DOHH2 (cell line): ENCODE data around the gene BICDL2.

ENCODE experiments used
- H3F3A ChIP-seq: fragments of 200-600 bp; sonication (generic), shearing (Covaris generic); 2 replicates; pipeline ENCODE4 v1.6.0; 2016; ENCODE audit warnings: antibody characterized with exemption, mild to moderate bottlenecking; ENCODE audit not compliant: control insufficient read depth, insufficient read depth
- H3K27ac ChIP-seq: fragments of 200-600 bp; sonication (generic); 2 replicates; pipeline ENCODE4 v1.5.1; 2014; ENCODE audit warnings: low read depth, mild to moderate bottlenecking, low read length, moderate library complexity
- H3K27me3 ChIP-seq: fragments of 200-600 bp; sonication (generic); 2 replicates; pipeline ENCODE4 v1.6.1; 2014; ENCODE audit warnings: mild to moderate bottlenecking, low read length, mixed read lengths; ENCODE audit not compliant: control insufficient read depth
- H3K36me3 ChIP-seq: fragments of 200-600 bp; sonication (generic); 2 replicates; pipeline ENCODE4 v1.6.1; 2014; ENCODE audit warnings: mild to moderate bottlenecking, low read length, moderate library complexity, mixed read lengths; ENCODE audit not compliant: control insufficient read depth
- H3K4me1 ChIP-seq: fragments of 200-600 bp; sonication (generic); 2 replicates; pipeline ENCODE4 v1.6.1; 2014; ENCODE audit warnings: mild to moderate bottlenecking, low read length, mixed read lengths; ENCODE audit not compliant: control insufficient read depth
- H3K4me2 ChIP-seq: fragments of 200-600 bp; sonication (generic); 2 replicates; pipeline ENCODE4 v1.6.0; 2014; ENCODE audit warnings: mild to moderate bottlenecking, low read length, moderate library complexity
- H3K4me3 ChIP-seq: fragments of 200-600 bp; sonication (generic); 2 replicates; pipeline ENCODE4 v1.5.1; 2014; ENCODE audit warnings: mild to moderate bottlenecking, low read length, mixed read lengths
- H3K79me2 ChIP-seq: fragments of 200-600 bp; sonication (generic); 2 replicates; pipeline ENCODE4 v1.6.1; 2014; ENCODE audit warnings: mild to moderate bottlenecking, low read length, mixed read lengths; ENCODE audit not compliant: control insufficient read depth
- H3K9me2 ChIP-seq: fragments of 200-600 bp; sonication (generic); replicated peaks from 2 replicates; pipeline ENCODE4 v1.6.1; 2014; ENCODE audit warnings: mild to moderate bottlenecking, low read length, mixed read lengths; ENCODE audit not compliant: control insufficient read depth
- H3K9me3 ChIP-seq: fragments of 200-600 bp; sonication (generic); 2 replicates; pipeline ENCODE4 v1.6.1; 2014; ENCODE audit warnings: antibody characterized with exemption, low read length, mixed read lengths; ENCODE audit not compliant: control insufficient read depth, insufficient read depth
- H4K20me1 ChIP-seq: fragments of 200-600 bp; sonication (generic); 2 replicates; pipeline ENCODE4 v1.6.0; 2014; ENCODE audit warnings: low read depth, mild to moderate bottlenecking, antibody characterized with exemption, low read length, moderate library complexity; ENCODE audit not compliant: control insufficient read depth, insufficient read depth
- EZH2phosphoT487 ChIP-seq: fragments of 200-600 bp; sonication (generic); IDR thresholded peaks from 2 replicates; pipeline ENCODE4 v1.6.1; 2017; ENCODE audit warnings: borderline replicate concordance, mild to moderate bottlenecking, antibody characterized with exemption, low read length, moderate library complexity, mixed read lengths
- TF ChIP-seq, protein P1 (sequence below): fragments of 200-600 bp; sonication (generic); IDR thresholded peaks from one replicate; pipeline ENCODE4 v1.5.1; 2014; ENCODE audit warnings: antibody characterized with exemption, mild to moderate bottlenecking, low read depth, low read length; ENCODE audit not compliant: poor library complexity, severe bottlenecking

Gene BICDL2

GRCh38 chr16:2981177-2981898 lies 55.4 kb downstream of the BICDL2 start:
- peak overlapping the region; percentile 74 for H3K27ac ChIP-seq
- H4K20me1 ChIP-seq = peaks cover 6% of the 10 kb centered on the region; the same call in 1 of the 2 replicates
- peak overlapping the region; percentile 97 for H3K4me2 ChIP-seq
- peak overlapping the region; percentile 99 for H3K4me3 ChIP-seq
- H3F3A ChIP-seq = peaks cover 6% of the 10 kb centered on the region
- no peaks in the 10 kb centered on the region for H3K9me3 ChIP-seq
- no peak for TF ChIP-seq EZH2phosphoT487
- TF ChIP-seq, protein P1, sequence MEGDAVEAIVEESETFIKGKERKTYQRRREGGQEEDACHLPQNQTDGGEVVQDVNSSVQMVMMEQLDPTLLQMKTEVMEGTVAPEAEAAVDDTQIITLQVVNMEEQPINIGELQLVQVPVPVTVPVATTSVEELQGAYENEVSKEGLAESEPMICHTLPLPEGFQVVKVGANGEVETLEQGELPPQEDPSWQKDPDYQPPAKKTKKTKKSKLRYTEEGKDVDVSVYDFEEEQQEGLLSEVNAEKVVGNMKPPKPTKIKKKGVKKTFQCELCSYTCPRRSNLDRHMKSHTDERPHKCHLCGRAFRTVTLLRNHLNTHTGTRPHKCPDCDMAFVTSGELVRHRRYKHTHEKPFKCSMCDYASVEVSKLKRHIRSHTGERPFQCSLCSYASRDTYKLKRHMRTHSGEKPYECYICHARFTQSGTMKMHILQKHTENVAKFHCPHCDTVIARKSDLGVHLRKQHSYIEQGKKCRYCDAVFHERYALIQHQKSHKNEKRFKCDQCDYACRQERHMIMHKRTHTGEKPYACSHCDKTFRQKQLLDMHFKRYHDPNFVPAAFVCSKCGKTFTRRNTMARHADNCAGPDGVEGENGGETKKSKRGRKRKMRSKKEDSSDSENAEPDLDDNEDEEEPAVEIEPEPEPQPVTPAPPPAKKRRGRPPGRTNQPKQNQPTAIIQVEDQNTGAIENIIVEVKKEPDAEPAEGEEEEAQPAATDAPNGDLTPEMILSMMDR = no peak
- H3K4me1 ChIP-seq = peaks cover 50% of the 10 kb centered on the region
- H3K79me2 ChIP-seq = peaks cover 48% of the 10 kb centered on the region
- H3K9me2 ChIP-seq = no peaks in the 10 kb centered on the region
- peaks cover 36% of the 10 kb centered on the region for H3K36me3 ChIP-seq
- peaks cover 4% of the 10 kb centered on the region; the same call in 1 of the 2 replicates for H3K27me3 ChIP-seq

- Histone ChIP-seq H3K27ac (peak within 1 kb of the TSS; percentile 74), H3K4me3 (peak within 1 kb of the TSS; percentile 99), H3K9me2 (no peaks in the 10 kb centered on the region), H3F3A (peaks cover 6% of the 10 kb centered on the region), H4K20me1 (peaks cover 6% of the 10 kb centered on the region; the same call in 1 of the 2 replicates), H3K27me3 (peaks cover under 1% of the 10 kb centered on the region; the same call in 1 of the 2 replicates), H3K79me2 (peaks cover 56% of the 10 kb centered on the region), H3K4me1 (peaks cover 50% of the 10 kb centered on the region), H3K4me2 (peak within 1 kb of the TSS; percentile 97), H3K9me3 (no peaks in the 10 kb centered on the region), H3K36me3 (peaks cover 44% of the 10 kb centered on the region)
- no peak for TF ChIP-seq EZH2phosphoT487
- TF ChIP-seq, protein P1 = no peak
These were observed 56.2 kb downstream of the BICDL2 start, which contains the start of gene PKMYT1 for GRCh38 chr16:2980227-2981176. Gene PKMYT1, minus strand, starts transcription at chr16:2980446. Its CDS starts 789 bp downstream, at chr16:2979657.

DNA sequence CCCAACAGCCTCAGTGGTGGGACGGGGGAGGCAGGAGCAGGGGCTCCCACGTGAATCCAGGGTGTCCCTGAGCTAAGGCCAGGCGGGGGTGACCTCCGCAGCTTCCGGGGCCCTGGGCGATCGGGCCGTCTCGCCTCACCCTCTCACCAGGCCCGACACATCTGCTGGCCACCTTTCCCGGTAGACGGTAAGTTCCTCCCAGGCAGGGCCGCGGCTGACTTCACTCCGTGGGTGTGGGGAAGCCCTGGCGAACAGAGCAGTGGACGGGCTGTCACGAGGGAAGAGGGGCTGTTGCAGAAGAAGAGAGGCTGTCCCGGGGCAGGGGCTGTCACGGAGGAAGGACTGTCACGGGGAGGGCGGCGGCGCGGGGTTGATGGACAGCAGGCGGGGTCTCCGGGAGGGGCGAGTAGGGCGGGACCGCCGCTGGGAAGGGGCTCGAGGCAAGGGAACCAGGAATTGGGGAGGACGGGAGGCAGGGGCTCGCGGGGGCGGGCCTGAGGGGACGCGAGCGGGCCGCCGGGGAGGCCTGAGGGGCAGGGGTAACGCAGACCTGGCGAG lies 57.0 kb downstream of the BICDL2 start:
- no peaks in the 10 kb centered on the region for H3K9me3 ChIP-seq

More for the DNA sequence above, 57.0 kb downstream of the BICDL2 start:
- Histone ChIP-seq H3K4me2 (peak overlapping the region; percentile 97), H3K4me1 (peaks cover 50% of the 10 kb centered on the region), H4K20me1 (peaks cover 6% of the 10 kb centered on the region; the same call in 1 of the 2 replicates), H3K36me3 (peaks cover 52% of the 10 kb centered on the region), H3K4me3 (peak overlapping the region; percentile 99), H3F3A (peaks cover 6% of the 10 kb centered on the region), H3K27ac (peak overlapping the region; percentile 74), H3K27me3 (no peaks in the 10 kb centered on the region), H3K79me2 (peaks cover 63% of the 10 kb centered on the region), H3K9me2 (no peaks in the 10 kb centered on the region)
- TF ChIP-seq EZH2phosphoT487 = no peak
- TF ChIP-seq, protein P1 = no peak
